HepG2 (cell line): Measurements from ENCODE around the gene FIZ1. TPM values are rescaled to one million over a fixed set of nuclear protein-coding genes. Genes with fewer than 3 reads are reported as not detected.

Experiments used
- ARID5B ChIP-seq: IDR thresholded peaks from 2 replicates; pipeline ENCODE4 v1.4.0; 2020; ENCODE audit warnings: mild to moderate bottlenecking, missing genetic modification reagents
- ARNT ChIP-seq: fragments of 450-650 bp; IDR thresholded peaks from 2 replicates; pipeline ENCODE4 v1.6.1; 2017
- CSRNP1 ChIP-seq: sonication (generic); formaldehyde crosslinking; IDR thresholded peaks from 2 replicates; pipeline ENCODE4 v1.8.1; 2023; ENCODE audit warnings: mild to moderate bottlenecking, missing genetic modification reagents
- E2F5 ChIP-seq: sonication (generic); formaldehyde crosslinking; conservative IDR thresholded peaks from 2 replicates; pipeline ENCODE4 v1.4.0; 2020; ENCODE audit warnings: missing genetic modification reagents
- HDAC1 ChIP-seq: sonication (generic); formaldehyde crosslinking; IDR thresholded peaks from 2 replicates; pipeline ENCODE4 v1.5.1; 2020; ENCODE audit warnings: mild to moderate bottlenecking, missing genetic modification reagents
- HHEX ChIP-seq: IDR thresholded peaks from 2 replicates; pipeline ENCODE4 v1.6.1; 2016; ENCODE audit warnings: control low read depth
- MEIS1 ChIP-seq: sonication (generic); formaldehyde crosslinking; IDR thresholded peaks from 2 replicates; pipeline ENCODE4 v1.9.0; 2021; ENCODE audit warnings: mild to moderate bottlenecking, missing genetic modification reagents, moderate library complexity, borderline replicate concordance
- PRPF4 ChIP-seq: fragments of 200-400 bp; formaldehyde crosslinking; IDR thresholded peaks from 2 replicates; pipeline ENCODE4 v1.6.1; 2016; ENCODE audit warnings: low read length, low read depth; ENCODE audit not compliant: poor library complexity, severe bottlenecking
- RBAK ChIP-seq: sonication (generic); formaldehyde crosslinking; IDR thresholded peaks from 2 replicates; pipeline ENCODE4 v1.5.1; 2020; ENCODE audit warnings: mild to moderate bottlenecking, missing genetic modification reagents
- RFX3 ChIP-seq: IDR thresholded peaks from 2 replicates; pipeline ENCODE4 v1.6.1; 2016; ENCODE audit warnings: missing biosample characterization, missing genetic modification reagents
- SMC3 ChIP-seq: IDR thresholded peaks from 2 replicates; pipeline ENCODE4 v1.6.1; 2011; ENCODE audit warnings: low read length, improper control_type of control experiment
- SRSF1 ChIP-seq: fragments of 200-400 bp; formaldehyde crosslinking; optimal IDR thresholded peaks from 2 replicates; pipeline ENCODE3; 2017; ENCODE audit warnings: mild to moderate bottlenecking, low read depth, low read length, moderate library complexity
- TERF1 ChIP-seq: sonication (generic); formaldehyde crosslinking; IDR thresholded peaks from 2 replicates; pipeline ENCODE4 v1.8.0; 2022; ENCODE audit warnings: mild to moderate bottlenecking, missing genetic modification reagents, moderate library complexity
- TGIF2 ChIP-seq: IDR thresholded peaks from 2 replicates; pipeline ENCODE4 v1.6.1; 2016; ENCODE audit warnings: control low read depth, missing compliant biosample characterization
- ZBTB20 ChIP-seq: sonication (generic); formaldehyde crosslinking; IDR thresholded peaks from 2 replicates; pipeline ENCODE4 v1.8.1; 2023; ENCODE audit warnings: missing genetic modification reagents, low read depth, mild to moderate bottlenecking, borderline replicate concordance
- ZMYM3 ChIP-seq: sonication (generic); formaldehyde crosslinking; IDR thresholded peaks from 2 replicates; pipeline ENCODE4 v1.5.1; 2020; ENCODE audit warnings: mild to moderate bottlenecking, missing genetic modification reagents
- ZNF343 ChIP-seq: sonication (generic); formaldehyde crosslinking; IDR thresholded peaks from 2 replicates; pipeline ENCODE4 v1.4.0; 2020; ENCODE audit warnings: mild to moderate bottlenecking, missing genetic modification reagents
- ZNF350 ChIP-seq: sonication (generic); formaldehyde crosslinking; IDR thresholded peaks from 2 replicates; pipeline ENCODE4 v1.4.0; 2020; ENCODE audit warnings: mild to moderate bottlenecking, low read depth, missing genetic modification reagents, borderline replicate concordance
- ZNF780A ChIP-seq: sonication (generic); formaldehyde crosslinking; IDR thresholded peaks from 2 replicates; pipeline ENCODE4 v1.8.0; 2022; ENCODE audit warnings: mild to moderate bottlenecking, missing genetic modification reagents, moderate library complexity
- ZNF816 ChIP-seq: sonication (generic); formaldehyde crosslinking; IDR thresholded peaks from 2 replicates; pipeline ENCODE4 v1.8.0; 2022; ENCODE audit warnings: missing genetic modification reagents, mild to moderate bottlenecking, borderline replicate concordance
- polyA plus RNA-seq, 8 experiments: library from polyadenylated mRNA; depleted of rRNA in 3 of 8; stranded (reverse) in 7 of 8; unstranded in 1 of 8; fragments of >200 nt; fragmentation: Illumina TruSeq in 4 of 8; extraction: Trizol in 4 of 8; gene quantifications; 2 replicates each; pipeline versions ENCODE4 v1.2.1 to v1.2.3, GENCODE V29; 2011 to 2016; ENCODE audit warnings: low read depth in 4 of 8, missing spikeins in 1 of 8, mixed read lengths in 1 of 8; ENCODE audit not compliant: insufficient read depth in 1 of 8
- total RNA-seq, 5 experiments: library from RNA; depleted of rRNA; stranded (reverse); fragments of >200 nt; fragmentation: Illumina TruSeq; extraction: Trizol; gene quantifications; 2 replicates each; pipeline ENCODE4 v1.2.3, GENCODE V29; 2016; ENCODE audit warnings: low read depth in 1 of 5

FIZ1 gene
- total and polyA plus RNA-seq, 2 of the 13 experiments (the other 11 are each of a cell fraction or from before 2014, with no cell fraction given): 3.6 to 5.9 TPM

- no peak for TF ChIP-seq ARID5B (CRISPR knock-in tag)
- 0 out of 2 replicates have a peak, but pooled peaks have one; percentile 6 for TF ChIP-seq MEIS1 (CRISPR knock-in tag)
- TF ChIP-seq ZNF816: 0 out of 2 replicates have a peak, but pooled peaks have one; percentile 44
- TF ChIP-seq SMC3: no peak
- no peak for TF ChIP-seq TERF1 (CRISPR knock-in tag)
- TF ChIP-seq SRSF1: peak; percentile 65
- TF ChIP-seq CSRNP1 (CRISPR knock-in tag): no peak; the same call in 1 of the 2 replicates
- TF ChIP-seq ZMYM3 (CRISPR knock-in tag): peak; percentile 58; the same call in 1 of the 2 replicates
- 0 out of 2 replicates have a peak, but pooled peaks have one; percentile 35 for TF ChIP-seq ZBTB20 (CRISPR knock-in tag)
- peak; percentile 34; the same call in 1 of the 2 replicates for TF ChIP-seq ZNF350 (CRISPR knock-in tag)
- peak; percentile 94 for TF ChIP-seq E2F5
- no peak for TF ChIP-seq ZNF780A (CRISPR knock-in tag)
- TF ChIP-seq RBAK: no peak
- TF ChIP-seq ARNT: no peak
- no peak for TF ChIP-seq HHEX (CRISPR knock-in tag)
- no peak for TF ChIP-seq TGIF2 (CRISPR knock-in tag)
- TF ChIP-seq HDAC1 (CRISPR knock-in tag): peak; percentile 40
- TF ChIP-seq RFX3 (CRISPR knock-in tag): no peak
- TF ChIP-seq ZNF343 (CRISPR knock-in tag): no peak
- TF ChIP-seq PRPF4: no peak
Observed at GRCh38 chr19:55599842-55600661, 735 bp upstream of the FIZ1 start, which contains the start of gene ZNF524 (continued).
